ENCODE results near the gene NFATC1.

The NFATC1 gene

DNA sequence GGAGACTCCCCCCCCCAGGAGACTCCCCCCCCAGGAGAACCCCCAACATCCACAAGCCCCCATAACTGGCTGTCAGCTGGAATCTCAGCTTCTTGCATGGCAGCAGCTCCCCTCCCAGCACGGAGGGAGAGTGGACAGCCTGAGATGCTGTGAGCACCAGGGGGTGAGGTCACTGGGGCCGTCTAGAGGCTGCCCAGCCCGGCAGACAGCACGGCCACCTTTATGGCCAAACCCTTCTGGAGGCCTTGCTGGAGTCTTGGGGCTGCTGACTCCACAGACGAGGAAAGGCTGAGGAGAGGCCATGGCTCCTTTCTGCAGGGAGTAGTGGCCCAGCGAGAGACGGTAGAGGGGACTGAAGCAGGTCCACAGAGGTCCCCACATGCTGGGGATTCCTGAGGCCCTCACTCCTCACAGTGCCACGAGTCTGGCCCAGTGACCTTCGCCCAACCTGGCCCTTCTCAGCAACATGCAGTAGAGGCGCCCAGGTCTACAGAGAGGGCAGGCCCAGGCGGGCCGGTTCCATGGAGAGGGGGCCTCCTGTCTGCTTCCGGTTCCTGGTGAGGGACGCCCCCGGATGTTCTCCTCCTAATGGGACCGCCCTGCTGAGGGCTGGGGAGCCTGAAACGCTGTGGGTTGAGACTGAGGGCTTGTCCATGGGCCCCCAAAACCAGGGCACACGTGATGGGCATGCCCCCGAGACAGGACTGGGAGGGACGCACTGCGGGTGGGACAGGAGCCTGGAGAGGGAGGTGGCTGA lies 161.3 kb downstream of the NFATC1 start:
- DNase-seq (ENCODE audit: low spot score), result no peak

DNA sequence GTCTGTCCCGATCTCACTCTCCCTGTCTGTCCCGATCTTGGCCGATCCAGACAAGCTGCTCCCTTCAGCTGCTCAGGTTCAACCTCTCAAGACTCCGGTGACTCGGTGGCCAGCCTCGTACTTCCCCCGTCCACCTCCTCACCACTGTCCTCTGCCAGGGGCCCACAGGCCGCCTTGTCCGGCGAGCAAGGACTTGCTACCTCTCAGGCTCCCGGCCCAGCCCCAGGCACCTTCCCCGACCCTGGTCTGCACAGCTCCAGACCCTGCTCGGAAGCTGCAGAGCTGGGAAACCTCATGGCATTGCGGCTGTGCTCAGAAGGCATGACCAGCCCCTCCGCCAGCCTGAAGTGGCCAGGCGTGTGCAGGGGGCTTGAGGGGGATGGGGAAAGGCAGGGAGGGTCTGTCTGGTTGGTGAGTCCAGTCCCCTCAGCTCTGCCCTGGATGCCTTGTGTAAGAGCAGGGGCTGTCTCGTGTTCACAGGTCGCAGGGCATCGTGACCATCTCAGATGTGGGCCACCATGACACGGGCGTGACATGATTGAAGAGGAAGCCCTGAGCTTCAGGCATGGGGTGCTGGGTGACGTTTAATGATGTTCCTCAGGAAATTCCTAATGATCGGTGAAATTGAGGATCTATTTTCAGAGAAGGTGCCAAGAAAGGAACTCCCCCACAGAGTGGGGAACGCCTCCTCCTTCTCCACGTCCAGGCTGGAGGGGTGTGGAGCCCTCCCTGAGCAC lies 162.6 kb downstream of the NFATC1 start:
- DNase-seq (ENCODE audit: low spot score), result no peak

DNA sequence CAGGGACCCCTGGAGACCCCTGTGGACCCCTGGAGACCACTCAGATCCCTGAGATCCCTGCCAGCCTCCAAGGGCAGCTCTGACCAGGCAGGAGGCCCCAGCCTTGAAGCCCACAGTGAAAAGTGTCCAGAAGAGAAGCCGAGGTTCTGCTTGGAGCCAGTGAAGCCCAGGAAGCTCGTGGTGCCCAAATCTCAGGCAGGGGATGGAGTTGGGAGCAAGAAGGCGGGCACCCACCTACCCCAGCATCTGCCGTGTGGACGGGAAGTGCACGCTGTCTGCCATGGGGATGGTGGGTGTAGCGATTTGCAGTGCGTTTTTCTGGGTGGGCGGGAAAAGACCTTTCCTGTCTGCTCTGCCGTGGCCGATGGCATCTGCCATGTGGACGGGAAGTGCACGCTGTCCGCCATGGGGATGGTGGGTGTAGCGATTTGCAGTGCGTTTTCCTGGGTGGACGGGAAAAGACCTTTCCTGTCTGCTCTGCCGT lies 163.2 kb downstream of the NFATC1 start:
- no peak for DNase-seq (ENCODE audit: low spot score)

DNA sequence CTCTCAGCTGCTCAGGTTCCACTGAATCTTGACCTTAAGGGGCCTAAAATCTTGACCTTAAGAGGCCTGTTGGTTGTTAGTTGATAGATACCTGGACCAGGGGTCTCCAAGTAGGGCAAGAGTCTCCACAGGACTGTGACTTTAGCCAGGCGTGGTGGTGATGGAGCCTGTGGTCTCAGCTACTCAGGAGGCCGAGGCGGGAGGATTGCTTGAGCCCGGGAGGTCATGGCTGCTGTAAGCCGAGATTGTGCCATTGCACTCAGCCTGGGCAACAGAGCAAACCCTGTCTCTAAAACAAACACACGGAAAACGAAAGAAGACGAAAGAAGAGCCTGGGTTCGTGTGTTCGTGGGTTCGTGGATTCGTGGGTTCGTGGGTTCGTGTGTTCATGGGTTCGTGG lies 163.7 kb downstream of the NFATC1 start:
- DNase-seq (ENCODE audit: low spot score), result no peak

DNA sequence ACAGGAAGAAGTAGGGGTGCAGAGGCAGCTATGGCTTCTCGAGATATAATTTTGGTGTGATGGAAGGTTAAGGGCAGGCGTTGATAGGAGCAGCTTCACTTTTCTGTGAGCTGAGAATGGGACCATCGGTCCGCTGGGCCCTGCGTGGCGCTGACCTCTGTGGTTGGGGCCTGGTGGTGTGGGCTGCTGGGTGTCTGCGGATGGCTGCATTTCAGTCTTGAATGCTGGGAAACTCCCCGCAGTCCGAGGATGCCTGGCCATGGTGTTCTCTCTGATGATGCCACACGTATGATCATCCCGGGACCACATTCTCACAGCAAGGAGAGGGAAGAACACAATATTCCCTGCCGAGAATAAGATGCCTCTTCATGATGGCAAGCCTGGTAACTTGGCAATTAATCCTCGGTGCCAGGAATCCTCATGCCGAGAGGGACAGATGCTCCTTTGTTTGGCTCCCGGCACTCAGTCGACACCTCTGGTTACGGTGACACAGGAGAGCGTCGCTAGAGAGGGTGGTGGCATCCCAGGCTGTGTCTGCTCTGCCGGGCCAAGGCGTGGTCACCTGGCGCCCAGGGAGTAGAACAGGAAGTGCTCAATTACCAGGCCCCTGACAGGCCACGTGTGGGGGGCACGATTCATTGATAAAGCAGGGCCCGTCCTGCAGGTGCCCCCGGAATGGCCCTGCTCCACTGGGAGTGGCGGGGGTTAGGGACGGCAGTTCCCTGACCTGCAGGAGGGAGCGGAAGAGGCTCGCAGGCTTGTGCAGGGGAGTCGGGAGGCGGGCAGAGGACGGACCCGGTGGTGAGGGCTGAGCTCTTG lies 164.5 kb downstream of the NFATC1 start:
- DNase-seq (ENCODE audit: low spot score), result no peak

DNA sequence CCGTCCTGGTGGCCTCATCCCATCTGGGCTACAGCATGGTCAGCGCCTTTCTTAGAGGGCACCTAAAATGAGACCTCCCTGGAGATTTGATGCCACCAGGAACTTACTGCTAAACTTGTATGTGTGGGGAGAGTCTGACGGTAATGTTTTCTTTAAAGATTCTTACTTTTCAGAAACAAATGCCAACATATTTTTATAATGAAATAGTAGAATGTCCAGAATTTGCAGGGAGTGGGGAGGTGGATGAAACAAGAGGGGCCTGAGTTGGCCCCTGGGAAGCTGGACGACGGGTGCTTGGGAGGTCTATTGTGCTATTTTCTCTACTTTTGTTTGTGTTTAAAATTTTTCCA lies 165.1 kb downstream of the NFATC1 start:
- DNase-seq (ENCODE audit: low spot score), result no peak

DNA sequence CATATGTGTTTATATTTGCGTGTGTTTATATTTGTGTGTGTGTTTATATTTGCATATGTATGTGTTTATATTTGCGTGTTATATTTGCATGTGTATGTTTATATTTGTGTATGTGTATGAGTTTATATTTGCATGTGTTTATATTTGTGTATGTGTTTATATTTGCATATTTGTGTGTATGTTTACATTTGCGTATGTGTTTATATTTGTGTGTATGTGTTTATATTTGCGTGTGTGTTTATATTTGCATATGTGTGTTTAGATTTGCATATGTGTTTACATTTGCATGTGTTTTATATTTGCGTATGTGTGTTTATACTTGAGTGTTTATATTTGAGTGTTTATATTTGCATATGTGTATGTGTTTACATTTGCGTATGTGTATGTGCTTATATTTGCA lies 168.2 kb downstream of the NFATC1 start:
- no peak for DNase-seq (ENCODE audit: low spot score)

DNA sequence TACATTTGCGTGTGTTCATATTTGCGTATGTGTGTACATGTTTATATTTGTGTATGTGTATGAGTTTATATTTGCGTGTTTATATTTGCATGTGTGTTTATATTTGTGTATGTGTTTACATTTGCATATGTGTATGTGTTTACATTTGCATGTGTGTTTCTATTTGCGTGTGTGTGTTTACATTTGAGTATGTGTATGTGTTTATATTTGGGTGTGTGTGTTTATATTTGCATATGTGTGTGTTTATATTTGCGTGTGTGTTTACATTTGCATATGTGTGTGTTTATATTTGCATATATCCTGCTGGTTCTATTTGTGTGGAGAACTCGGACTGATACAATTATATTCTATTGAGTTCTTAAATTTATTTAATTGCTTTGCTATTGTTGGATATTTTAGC lies 168.7 kb downstream of the NFATC1 start:
- DNase-seq (ENCODE audit: low spot score), result no peak

DNA sequence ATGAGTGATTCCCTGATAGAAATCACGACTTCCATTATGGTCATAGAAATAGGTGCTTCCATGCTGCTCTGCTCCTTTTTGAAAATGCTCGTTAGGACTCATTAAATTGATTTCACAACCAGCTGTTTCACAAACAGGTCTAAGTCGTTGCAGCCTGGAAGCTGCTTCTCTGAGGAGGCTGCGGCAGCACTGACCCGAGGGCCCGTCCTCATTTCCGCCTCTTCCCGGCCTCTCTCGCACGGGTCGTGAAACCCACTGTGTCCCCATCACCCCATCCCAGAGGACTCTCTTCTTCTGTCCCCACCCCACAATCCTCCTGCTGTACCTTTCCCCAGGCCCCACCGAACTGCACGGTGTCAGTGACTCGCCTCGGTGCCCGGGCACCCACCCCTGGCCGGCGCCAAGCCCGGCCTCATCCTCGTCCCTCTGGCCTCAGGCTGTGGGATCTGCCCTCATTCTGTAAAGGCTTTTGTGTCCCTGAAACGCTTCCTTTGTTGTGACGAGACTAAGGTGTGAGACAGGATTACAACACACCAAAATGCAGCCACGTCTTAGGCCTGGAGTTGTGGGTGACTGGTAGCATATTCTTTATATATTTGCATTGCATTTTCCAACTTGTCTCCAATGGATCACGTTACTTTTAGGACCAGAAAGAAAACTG lies 171.2 kb downstream of the NFATC1 start:
- no peak for DNase-seq (ENCODE audit: low spot score)

DNA sequence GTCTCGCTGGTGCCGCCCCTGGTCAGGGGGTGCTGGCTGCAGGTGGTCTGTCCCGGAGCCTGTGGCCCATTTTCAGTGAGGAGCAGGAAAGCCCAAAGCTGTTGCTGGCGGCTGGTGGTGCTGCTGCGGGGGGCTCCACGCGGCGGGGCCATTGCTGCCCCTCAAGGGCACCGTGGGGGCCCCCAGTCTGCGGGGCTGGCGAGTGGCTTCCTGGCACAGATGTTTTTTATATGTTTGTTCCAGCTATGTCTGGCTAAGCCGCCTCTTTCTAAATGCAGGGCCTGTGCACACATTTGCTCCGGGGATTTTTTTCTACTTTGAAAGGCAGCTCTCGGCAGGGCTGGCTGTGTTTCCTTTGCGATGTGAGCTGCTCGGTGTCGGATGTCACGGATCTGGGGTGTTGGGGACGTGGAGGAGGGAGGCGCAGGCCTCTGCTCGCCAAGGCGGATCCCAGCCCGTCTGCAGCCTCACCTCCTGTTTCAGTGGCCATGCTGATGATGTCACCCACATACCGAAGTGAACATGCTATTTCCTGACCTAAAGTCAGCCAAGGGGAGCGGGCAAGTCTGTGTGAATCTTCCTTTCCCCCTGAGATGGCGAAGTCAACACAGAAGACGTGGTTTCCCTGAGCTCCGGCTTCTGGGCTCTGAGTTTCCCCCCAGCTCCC lies 171.9 kb downstream of the NFATC1 start:
- no peak for DNase-seq (ENCODE audit: low spot score)

DNA sequence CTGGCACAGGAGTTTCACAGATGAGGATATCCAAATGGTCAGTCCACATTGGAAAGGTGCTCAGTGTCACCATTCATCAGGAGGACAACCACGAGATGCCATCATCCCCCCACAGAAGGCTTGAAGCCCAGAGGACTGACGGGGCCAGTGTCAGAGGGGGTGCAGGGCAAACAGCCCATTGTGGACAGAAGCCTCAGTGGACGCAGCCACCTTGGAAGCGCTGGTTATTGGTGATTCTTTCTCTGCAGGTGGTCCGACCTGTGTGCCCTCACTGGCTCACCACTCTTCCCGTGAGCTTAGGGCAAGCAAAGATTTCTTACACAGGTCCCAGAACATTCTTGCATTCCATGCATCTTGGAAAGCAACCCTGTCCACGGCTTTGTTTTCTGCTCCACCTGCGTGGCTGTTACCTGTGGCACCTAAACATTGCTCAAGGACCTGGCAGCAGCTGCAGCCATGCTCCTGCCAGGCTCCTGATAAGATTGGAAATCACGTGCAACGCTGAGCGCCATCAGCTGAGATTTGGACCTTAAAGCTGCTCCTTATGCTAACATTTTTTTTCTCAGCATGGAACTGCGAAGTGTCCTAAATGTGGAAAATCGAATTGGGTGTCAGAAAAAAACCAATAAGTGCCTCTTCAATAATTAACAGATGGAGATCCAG lies 172.9 kb downstream of the NFATC1 start:
- no peak for DNase-seq (ENCODE audit: low spot score)

DNA sequence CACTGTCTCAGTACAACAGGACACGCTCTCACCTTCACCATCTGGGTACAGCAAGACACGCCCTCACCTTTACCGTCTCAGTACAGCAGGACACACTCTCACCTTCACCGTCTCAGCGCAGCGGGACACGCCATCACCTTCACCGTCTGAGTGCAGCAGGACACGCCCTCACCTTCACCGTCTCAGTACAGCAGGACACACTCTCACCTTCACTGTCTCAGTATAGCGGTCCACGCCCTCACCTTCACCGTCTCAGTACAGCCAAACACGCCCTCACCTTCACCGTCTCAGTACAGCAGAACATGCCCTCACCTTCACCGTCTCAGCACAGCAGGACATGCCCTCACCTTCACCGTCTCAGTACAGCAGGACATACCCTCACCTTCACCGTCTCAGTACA lies 174.0 kb downstream of the NFATC1 start:
- no peak for DNase-seq (ENCODE audit: low spot score)

DNA sequence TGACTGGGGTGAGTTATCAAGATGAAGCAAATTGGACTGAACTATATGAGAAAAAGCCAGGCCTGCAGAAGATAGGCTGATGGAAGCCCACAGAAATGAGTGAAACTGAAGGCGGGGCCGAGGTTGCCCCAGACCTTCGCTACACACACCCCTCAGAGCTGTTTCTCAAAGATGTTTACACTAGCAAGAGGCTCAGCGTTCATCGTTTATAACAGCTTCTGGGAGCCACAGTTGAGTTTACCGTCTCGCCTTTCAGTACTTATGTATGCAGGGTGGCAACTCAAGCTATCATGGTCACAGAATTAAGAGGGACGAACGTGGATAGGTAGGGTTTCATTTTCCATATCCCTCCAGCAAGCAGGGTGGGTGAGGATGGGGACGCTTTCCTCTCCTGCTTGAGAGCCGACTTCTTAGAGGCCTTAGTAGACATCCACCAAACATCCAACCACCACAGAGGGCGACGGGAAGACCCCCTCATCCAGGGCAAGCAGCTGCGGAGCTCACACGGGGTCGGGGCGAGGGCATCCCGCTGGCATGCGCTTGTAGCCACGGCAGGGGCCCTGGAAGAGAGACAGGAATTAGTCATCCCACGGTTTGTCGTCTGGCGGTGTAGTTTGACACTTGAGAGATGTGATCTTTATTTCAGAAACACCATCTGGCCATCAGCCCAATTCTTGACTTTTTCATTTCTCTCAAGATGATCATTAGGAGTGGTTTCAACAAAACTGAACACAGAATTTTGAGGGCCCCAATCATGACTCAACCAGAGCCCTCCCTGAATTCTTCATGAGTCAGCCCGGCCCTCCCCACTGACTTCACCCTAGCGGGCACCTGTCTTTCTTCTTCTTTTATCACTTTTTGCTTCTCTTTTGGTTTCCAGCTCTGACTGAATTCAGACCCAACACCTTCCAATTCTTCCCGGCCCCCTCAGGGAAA lies 174.8 kb downstream of the NFATC1 start:
- DNase-seq (ENCODE audit: low spot score), result no peak

DNA sequence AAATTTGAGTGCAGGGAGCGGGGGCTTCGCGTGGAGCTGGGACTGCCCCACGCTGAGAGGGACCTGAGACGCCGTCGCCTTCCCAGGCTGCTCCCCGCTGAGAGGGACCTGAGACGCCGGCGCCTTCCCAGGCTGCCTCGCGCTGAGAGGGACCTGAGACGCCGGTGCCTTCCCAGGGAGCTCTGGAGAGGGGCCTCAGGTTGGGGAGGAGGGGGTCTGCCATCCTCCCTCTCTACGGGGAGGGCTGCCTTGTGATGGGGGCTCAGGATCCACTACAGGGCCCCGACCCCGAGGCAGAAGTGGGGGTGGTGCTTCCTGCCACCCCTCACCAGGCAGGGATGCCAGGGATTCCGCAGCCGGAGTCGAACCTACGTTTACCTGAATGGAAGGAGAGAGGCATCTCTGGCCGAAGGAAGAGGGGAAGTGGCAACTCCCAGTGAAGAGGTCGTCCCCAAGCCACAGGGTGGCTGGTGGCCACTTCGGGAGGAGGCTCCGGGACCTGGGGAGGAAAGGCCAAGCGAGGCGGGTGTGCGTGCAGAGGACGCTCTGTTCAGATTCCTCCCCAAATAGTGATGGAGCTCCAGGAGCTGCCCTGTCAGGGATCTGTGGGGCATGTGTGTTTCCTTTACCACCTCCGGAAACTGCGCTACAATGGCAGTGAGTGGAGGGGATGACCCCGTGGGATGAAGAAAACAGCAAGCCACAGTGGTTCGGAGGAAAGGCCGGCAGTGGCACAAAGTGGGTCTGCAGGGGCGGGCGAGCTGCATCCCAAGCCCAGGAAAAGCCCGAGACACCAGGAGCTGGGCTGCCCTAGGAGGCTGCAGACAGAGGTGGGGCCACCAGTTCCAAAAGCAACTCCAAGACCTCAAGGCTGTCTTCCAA lies 175.7 kb downstream of the NFATC1 start:
- DNase-seq (ENCODE audit: low spot score), result no peak

DNA sequence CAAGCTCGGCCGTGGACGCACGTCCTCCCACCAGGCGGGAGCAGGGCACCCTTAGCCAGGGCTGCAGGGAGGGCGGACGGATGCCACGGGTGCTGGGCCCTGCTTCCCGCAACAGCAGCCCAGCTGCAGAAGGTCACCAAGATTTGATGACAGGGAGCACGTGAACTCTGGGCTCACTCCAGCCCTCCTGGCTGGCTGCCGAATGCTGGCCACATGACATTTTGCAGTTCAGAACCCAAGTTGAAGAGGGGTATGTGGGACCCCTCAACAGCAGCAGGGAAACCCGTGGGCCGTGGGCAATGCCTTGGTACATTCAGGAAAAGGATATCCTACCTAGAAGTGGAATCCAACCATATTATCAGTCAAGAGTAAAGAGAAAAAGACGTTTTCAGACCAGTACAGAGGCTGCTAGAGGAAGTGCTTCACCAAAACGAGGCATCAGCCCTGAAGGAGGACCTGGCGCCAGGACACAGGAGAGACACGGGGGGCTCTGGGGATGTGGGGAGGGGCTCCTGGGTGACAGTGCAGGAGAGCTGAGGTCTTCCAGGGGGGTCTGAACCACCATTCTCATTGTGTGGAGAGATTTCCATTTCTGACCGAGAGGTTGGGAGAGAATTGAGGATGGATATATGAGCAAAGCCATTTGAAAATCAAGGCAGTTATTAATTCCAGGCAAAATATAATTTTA lies 176.5 kb downstream of the NFATC1 start:
- no peak for DNase-seq (ENCODE audit: low spot score)

DNA sequence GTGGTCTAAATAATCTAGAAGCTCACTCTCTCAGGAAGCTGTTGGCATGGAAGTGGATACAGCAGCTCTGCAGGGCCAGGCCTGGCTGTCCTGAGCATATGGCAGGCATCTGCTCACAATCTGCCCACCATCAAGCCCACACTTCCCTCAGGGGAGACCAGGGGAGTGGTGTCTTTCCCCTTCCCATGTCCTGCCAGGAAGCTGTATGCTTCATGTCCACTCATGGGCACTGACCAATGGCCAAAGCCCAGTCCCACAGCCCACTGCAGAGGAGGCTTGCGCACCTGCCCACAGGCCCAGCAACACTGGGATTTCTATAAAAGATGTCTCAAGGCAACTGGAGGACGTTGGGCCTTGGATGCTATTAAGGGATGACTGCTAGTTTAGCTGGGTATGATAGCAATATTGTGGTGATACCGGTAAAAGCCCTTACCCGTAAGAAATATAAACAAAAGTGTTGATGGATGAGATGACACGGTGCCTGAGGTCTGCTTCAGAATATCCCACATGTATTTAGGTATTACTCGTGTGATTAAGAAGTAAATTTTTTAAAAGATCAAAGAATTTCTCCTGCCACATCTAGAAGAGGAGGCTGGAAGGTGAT lies 177.2 kb downstream of the NFATC1 start:
- no peak for DNase-seq (ENCODE audit: low spot score)

DNA sequence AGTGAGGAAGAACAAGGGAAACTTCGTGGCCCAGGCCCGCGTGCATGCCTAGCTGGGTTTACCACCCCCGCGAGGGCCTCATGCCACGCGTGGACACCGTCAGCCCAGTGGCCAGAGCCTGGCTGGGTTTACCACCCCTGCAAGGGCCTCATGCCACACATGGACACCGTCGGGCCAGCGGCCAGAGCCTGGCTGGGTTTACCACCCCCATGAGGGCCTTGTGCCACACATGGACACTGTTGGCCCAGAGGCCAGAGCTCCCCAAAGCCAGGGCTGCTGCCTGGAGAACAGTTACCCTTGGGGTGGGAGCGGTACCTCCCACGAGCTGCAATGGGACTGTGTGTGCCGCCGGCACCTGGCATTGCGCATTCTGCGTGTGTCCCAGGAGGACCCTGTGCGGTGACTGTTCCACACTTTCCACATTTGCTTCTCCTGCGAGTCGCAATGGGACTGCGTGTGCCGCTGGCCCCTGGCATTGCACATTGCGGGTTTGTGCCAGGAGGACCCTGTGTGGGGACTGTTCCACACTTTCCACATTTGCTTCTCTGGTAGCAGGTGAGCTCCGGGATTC lies 178.3 kb downstream of the NFATC1 start:
- DNase-seq (ENCODE audit: low spot score), result no peak

Data from globus pallidus (tissue), 1 donor.